Endothelial cell (in vitro differentiated cells): ENCODE measurements around the gene DLX1. TPM values are rescaled to one million over a fixed set of nuclear protein-coding genes. Genes with fewer than 3 reads are reported as not detected.

Experiments
- DNase-seq: peaks from one replicate; pipeline ENCODE4 v3.0.0; 2021; ENCODE audit warnings: low spot score
- H3K27ac Mint-ChIP-seq: one replicate; pipeline ENCODE4 v1.8.0; 2021; ENCODE audit warnings: mixed read lengths, inconsistent platforms; ENCODE audit not compliant: unreplicated experiment
- H3K27me3 Mint-ChIP-seq: one replicate; pipeline ENCODE4 v1.8.0; 2021; ENCODE audit warnings: mild to moderate bottlenecking, moderate library complexity, mixed read lengths, inconsistent platforms; ENCODE audit not compliant: unreplicated experiment
- H3K36me3 Mint-ChIP-seq: one replicate; pipeline ENCODE4 v1.8.0; 2021; ENCODE audit warnings: mild to moderate bottlenecking, low read depth, mixed read lengths, inconsistent platforms; ENCODE audit not compliant: unreplicated experiment
- H3K4me1 Mint-ChIP-seq: one replicate; pipeline ENCODE4 v1.8.0; 2021; ENCODE audit warnings: mild to moderate bottlenecking, mixed read lengths, inconsistent platforms; ENCODE audit not compliant: unreplicated experiment
- H3K4me3 Mint-ChIP-seq: one replicate; pipeline ENCODE4 v1.8.0; 2021; ENCODE audit warnings: mild to moderate bottlenecking, mixed read lengths, inconsistent platforms; ENCODE audit not compliant: unreplicated experiment
- H3K9me3 Mint-ChIP-seq: one replicate; pipeline ENCODE4 v1.8.0; 2021; ENCODE audit warnings: mixed read lengths, inconsistent platforms; ENCODE audit not compliant: unreplicated experiment
- total RNA-seq: library from RNA; stranded (reverse); fragmentation: NEBNext Ultra II Directional; extraction: Animal tissue kit (Norgen Biotek cat#: 25700); gene quantifications from one replicate; pipeline ENCODE4 v1.2.1, GENCODE V29; 2021; ENCODE audit not compliant: unreplicated experiment
- TF ChIP-seq, protein P1 (sequence below): fragments of 200-600 bp; sonication (generic); IDR thresholded peaks from one replicate; pipeline ENCODE4 v1.5.0; 2021; ENCODE audit warnings: antibody characterized with exemption; ENCODE audit not compliant: unreplicated experiment

DLX1 gene
- total RNA-seq, 1 donor from 2014 or later: 0.87 TPM

GRCh38 chr2:172084395-172084644, 987 bp upstream of the DLX1 start:
- Mint-ChIP-seq H3K27me3 (peaks cover 48% of the 10 kb centered on the region), H3K36me3 (peaks cover 4% of the 10 kb centered on the region), H3K9me3 (no peaks in the 10 kb centered on the region), H3K4me3 (peak overlapping the region; percentile 56), H3K4me1 (peaks cover 42% of the 10 kb centered on the region), H3K27ac (no peak overlapping the region)
- TF ChIP-seq, protein P1, sequence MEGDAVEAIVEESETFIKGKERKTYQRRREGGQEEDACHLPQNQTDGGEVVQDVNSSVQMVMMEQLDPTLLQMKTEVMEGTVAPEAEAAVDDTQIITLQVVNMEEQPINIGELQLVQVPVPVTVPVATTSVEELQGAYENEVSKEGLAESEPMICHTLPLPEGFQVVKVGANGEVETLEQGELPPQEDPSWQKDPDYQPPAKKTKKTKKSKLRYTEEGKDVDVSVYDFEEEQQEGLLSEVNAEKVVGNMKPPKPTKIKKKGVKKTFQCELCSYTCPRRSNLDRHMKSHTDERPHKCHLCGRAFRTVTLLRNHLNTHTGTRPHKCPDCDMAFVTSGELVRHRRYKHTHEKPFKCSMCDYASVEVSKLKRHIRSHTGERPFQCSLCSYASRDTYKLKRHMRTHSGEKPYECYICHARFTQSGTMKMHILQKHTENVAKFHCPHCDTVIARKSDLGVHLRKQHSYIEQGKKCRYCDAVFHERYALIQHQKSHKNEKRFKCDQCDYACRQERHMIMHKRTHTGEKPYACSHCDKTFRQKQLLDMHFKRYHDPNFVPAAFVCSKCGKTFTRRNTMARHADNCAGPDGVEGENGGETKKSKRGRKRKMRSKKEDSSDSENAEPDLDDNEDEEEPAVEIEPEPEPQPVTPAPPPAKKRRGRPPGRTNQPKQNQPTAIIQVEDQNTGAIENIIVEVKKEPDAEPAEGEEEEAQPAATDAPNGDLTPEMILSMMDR: no peak
- DNase-seq: no peak

DNA sequence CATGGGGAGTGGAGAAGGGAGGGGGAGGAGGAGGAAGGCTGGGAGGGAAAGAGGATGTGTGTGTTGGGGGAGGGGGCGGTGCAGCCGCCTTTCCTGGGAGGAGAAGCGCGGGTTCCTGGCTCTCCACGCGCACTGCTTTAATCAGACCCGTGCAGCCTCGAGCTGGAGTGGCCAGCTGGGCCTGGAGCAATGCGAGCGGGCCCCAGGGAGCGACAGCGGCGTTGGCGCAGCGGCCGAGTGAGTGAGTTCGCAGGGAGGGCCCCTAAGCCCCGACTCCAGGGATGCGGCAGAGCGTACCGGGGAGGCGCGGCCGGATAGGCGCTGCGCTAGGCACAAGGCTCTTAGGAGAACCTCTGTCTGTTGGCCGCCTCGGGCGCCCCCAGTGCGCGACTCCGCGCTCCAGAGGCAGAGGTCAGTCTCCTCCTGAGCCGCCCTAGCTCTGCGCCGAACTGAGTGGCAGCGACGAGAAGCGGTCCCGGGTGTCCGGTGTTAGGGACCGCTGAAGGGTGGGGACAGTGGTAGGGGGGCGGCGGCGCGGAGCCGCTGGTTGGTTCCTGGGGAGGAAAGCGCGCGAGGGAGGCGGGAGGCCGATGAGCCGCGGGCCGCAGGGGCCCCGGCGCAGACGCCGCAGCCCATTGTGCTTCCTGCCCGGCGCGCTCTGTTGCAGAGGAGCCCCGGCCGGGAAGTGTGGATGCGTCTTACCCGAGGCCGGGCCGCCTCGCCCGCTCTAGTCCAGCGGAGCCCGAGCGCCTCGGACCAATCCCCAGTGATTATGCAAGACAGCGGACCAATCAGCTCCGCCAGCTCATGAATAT, 455 bp upstream of the DLX1 start:
- Mint-ChIP-seq H3K36me3 (peaks cover 4% of the 10 kb centered on the region), H3K27ac (no peak overlapping the region), H3K4me3 (peak overlapping the region; percentile 88), H3K27me3 (peaks cover 48% of the 10 kb centered on the region), H3K4me1 (peaks cover 40% of the 10 kb centered on the region), H3K9me3 (no peaks in the 10 kb centered on the region)
- TF ChIP-seq, protein P1: no peak
- DNase-seq: peak; percentile 86

DNA sequence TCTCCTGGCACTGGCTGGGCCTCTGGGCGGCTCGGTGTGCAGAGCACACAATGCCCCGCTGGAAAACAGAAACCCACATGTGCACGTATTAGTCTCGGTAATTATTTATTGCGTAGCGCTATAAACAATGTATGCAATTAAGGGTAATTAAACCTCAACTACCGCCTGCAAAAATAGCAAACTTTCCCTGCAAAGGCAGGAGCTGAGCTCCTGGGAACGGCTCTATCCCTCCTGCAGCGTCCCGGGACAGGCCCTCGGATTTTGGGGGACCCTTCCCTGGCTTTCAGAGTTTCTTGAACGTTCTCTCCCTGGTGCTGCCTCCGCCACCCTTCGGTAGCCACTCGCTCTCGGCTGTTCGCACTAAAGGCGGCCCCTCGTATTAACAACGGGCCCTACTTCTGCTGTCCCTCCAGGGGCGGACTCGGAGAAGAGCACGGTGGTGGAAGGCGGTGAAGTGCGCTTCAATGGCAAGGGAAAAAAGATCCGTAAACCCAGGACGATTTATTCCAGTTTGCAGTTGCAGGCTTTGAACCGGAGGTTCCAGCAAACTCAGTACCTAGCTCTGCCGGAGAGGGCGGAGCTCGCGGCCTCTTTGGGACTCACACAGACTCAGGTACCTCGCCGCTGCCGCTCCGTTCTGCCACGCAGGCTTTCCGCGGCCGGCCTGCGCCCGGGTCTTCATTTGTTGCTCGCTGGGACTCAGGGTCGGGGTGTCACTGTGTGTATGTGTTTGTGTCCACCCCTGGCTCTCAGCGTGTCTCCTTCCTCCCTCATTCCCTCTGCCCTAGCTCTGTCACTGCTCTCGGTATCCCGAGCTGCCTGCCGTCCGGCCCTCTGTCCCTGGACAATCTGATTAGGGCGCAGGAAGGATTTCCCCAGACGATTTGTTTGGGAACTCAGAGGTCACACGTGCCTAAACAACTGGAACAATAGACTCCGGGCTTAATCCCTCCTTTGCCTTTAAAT, 1.2 kb downstream of the DLX1 start:
- peak overlapping the region; percentile 57 for H3K4me3 Mint-ChIP-seq
- TF ChIP-seq, protein P1: peak; percentile 18
- H3K27me3 Mint-ChIP-seq: peaks cover 46% of the 10 kb centered on the region
- peaks cover 38% of the 10 kb centered on the region for H3K4me1 Mint-ChIP-seq
- DNase-seq: no peak
- H3K9me3 Mint-ChIP-seq: no peaks in the 10 kb centered on the region
- H3K36me3 Mint-ChIP-seq: peaks cover 4% of the 10 kb centered on the region
- peak overlapping the region; percentile 57 for H3K27ac Mint-ChIP-seq

DNA sequence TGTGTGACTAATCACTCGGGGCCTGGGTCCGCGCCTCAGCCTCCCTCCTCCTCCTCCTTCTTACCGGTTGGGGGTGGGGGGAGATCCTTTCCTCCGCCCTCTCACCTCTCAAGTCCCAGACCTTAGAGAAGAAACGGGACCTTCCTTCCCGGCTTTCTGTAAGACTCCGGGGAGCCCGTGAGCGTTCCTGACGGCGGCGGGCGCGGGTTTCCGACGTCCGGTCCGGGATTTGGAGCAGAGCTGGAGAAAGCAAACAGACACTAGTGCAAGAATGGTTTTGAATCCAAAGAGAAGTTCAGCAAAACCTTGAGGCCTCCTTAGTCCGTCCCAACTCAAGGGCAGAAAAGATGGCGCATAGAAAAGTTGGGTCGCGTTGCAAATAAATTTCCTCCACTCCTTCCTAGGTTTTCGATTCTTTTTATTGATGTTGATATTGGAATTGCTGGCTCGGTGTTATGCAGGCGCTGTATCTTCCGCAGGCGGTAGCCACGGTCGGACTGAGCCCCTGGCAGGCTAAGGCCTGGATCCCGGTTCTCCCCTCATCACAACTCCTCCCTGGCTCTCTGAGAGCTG, 2.0 kb downstream of the DLX1 start:
- TF ChIP-seq, protein P1: no peak
- no peak overlapping the region for H3K27ac Mint-ChIP-seq
- peak overlapping the region; percentile 57 for H3K4me3 Mint-ChIP-seq
- H3K36me3 Mint-ChIP-seq: peaks cover 4% of the 10 kb centered on the region
- no peaks in the 10 kb centered on the region for H3K9me3 Mint-ChIP-seq
- DNase-seq: no peak
- peaks cover 35% of the 10 kb centered on the region for H3K4me1 Mint-ChIP-seq
- H3K27me3 Mint-ChIP-seq: peaks cover 41% of the 10 kb centered on the region
